GM12878 (cell line): Measurements from ENCODE around the gene GFOD2. TPM values are rescaled to one million over a fixed set of nuclear protein-coding genes. Genes with fewer than 3 reads are reported as not detected.

ENCODE experiments used
- BHLHE40 ChIP-seq, 2 experiments: fragments of 450-650 bp in 1 of 2; IDR thresholded peaks; 2 replicates each; pipeline ENCODE4 v1.6.1; 2011 to 2017; ENCODE audit warnings: low read depth in 2 of 2, borderline replicate concordance in 1 of 2, improper control_type of control experiment in 1 of 2, low read length in 1 of 2, mild to moderate bottlenecking in 1 of 2
- CBFB ChIP-seq: IDR thresholded peaks from 2 replicates; pipeline ENCODE4 v1.6.1; 2016; ENCODE audit warnings: antibody characterized with exemption, low read depth
- CBX5 ChIP-seq: sonication (generic); IDR thresholded peaks from 2 replicates; pipeline ENCODE4 v1.6.1; 2016; ENCODE audit warnings: low read depth, moderate library complexity, mild to moderate bottlenecking, inconsistent platforms
- CHD4 ChIP-seq: fragments of 200-600 bp; sonication (generic); IDR thresholded peaks from 2 replicates; pipeline ENCODE4 v1.6.1; 2016; ENCODE audit warnings: mild to moderate bottlenecking
- EGR1 ChIP-seq, 2 experiments: IDR thresholded peaks; 1 replicate in 1 of 2; 2 replicates in 1 of 2; pipeline ENCODE4 v1.6.1; 2011 to 2012; ENCODE audit warnings: low read depth in 2 of 2, low read length in 2 of 2, borderline replicate concordance in 1 of 2, mild to moderate bottlenecking in 1 of 2, moderate library complexity in 1 of 2
- ETV6 ChIP-seq, 2 experiments: fragments of 450-650 bp in 1 of 2; IDR thresholded peaks in 1 of 2; conservative IDR thresholded peaks in 1 of 2; 2 replicates each; pipeline ENCODE4 v1.6.1; 2014; ENCODE audit warnings: antibody characterized with exemption in 1 of 2, borderline replicate concordance in 1 of 2, low read depth in 1 of 2, mild to moderate bottlenecking in 1 of 2, moderate library complexity in 1 of 2
- HCFC1 ChIP-seq: fragments of 150-350 bp; IDR thresholded peaks from 2 replicates; pipeline ENCODE4 v1.6.1; 2014; ENCODE audit warnings: low read length
- IRF4 ChIP-seq: IDR thresholded peaks from 2 replicates; pipeline ENCODE4 v1.6.1; 2011; ENCODE audit warnings: low read depth, low read length
- MLLT1 ChIP-seq: fragments of 450-650 bp; IDR thresholded peaks from 2 replicates; pipeline ENCODE4 v1.6.1; 2016; ENCODE audit warnings: mild to moderate bottlenecking
- MTA3 ChIP-seq: IDR thresholded peaks from 2 replicates; pipeline ENCODE4 v1.6.1; 2012; ENCODE audit warnings: low read length, inconsistent platforms, borderline replicate concordance
- MYB ChIP-seq: fragments of 150-350 bp; IDR thresholded peaks from 2 replicates; pipeline ENCODE4 v1.6.1; 2014; ENCODE audit warnings: mild to moderate bottlenecking, low read depth, low read length, borderline replicate concordance
- NFIC ChIP-seq: IDR thresholded peaks from 2 replicates; pipeline ENCODE4 v1.6.1; 2012; ENCODE audit warnings: low read depth, mild to moderate bottlenecking, inconsistent platforms, low read length, moderate library complexity
- NKRF ChIP-seq: fragments of 450-650 bp; conservative IDR thresholded peaks from 2 replicates; pipeline ENCODE4 v1.6.1; 2017; ENCODE audit warnings: mild to moderate bottlenecking, moderate library complexity
- PAX5 ChIP-seq: IDR thresholded peaks from 2 replicates; pipeline ENCODE4 v1.6.1; 2011; ENCODE audit warnings: low read depth, low read length, borderline replicate concordance
- POLR2AphosphoS2 ChIP-seq: IDR thresholded peaks from 2 replicates; pipeline ENCODE4 v1.6.1; 2011; ENCODE audit warnings: low read depth, mild to moderate bottlenecking, low read length, improper control_type of control experiment, moderate library complexity
- RB1 ChIP-seq: fragments of 450-650 bp; formaldehyde crosslinking; IDR thresholded peaks from 2 replicates; pipeline ENCODE4 v1.6.1; 2017; ENCODE audit warnings: mild to moderate bottlenecking, borderline replicate concordance
- SIN3A ChIP-seq: IDR thresholded peaks from 2 replicates; pipeline ENCODE4 v1.6.1; 2012; ENCODE audit warnings: low read depth, low read length, improper control_type of control experiment
- STAT1 ChIP-seq: fragments of 450-650 bp; conservative IDR thresholded peaks from 2 replicates; pipeline ENCODE4 v1.6.1; 2014; ENCODE audit warnings: antibody characterized with exemption, mild to moderate bottlenecking
- TCF12 ChIP-seq: IDR thresholded peaks from 2 replicates; pipeline ENCODE4 v1.6.1; 2011; ENCODE audit warnings: low read depth, mild to moderate bottlenecking, low read length
- TCF3 ChIP-seq: IDR thresholded peaks from 2 replicates; pipeline ENCODE4 v1.6.1; 2012; ENCODE audit warnings: low read depth, mild to moderate bottlenecking, low read length, borderline replicate concordance; ENCODE audit not compliant: insufficient read depth
- YY1 ChIP-seq: IDR thresholded peaks from 2 replicates; pipeline ENCODE4 v1.6.1; 2011; ENCODE audit warnings: low read depth, mild to moderate bottlenecking, low read length
- polyA plus RNA-seq, 11 experiments: library from polyadenylated mRNA; depleted of rRNA in 4 of 11; unstranded in 6 of 11; stranded (reverse) in 5 of 11; fragments of >200 nt; fragmentation: Nextera tagmentation in 4 of 11; fragmentation: Illumina TruSeq in 1 of 11; extraction: Ambion mirVana in 4 of 11; extraction: Trizol in 1 of 11; gene quantifications; 1 replicate in 1 of 11; 2 replicates in 10 of 11; pipeline versions ENCODE4 v1.2.1 to v1.2.3, GENCODE V29; 2011 to 2016; ENCODE audit warnings: inconsistent platforms in 2 of 11, missing spikeins in 2 of 11, low read depth in 1 of 11
- total RNA-seq, 4 experiments: library from RNA; depleted of rRNA in 3 of 4; stranded (reverse); fragments of >200 nt in 3 of 4; fragmentation: Illumina TruSeq in 1 of 4; extraction: Trizol in 1 of 4; gene quantifications; 2 replicates each; pipeline versions ENCODE4 v1.2.1 to v1.2.3, GENCODE V29; 2013 to 2021

GFOD2 gene
- total and polyA plus RNA-seq, 10 of the 15 experiments (the other 5 are each of a cell fraction or from before 2014, with no cell fraction given) = 2.0 to 15.9 (median 12.0) TPM

GRCh38 chr16:67719778-67720144, 645 bp upstream of the GFOD2 start (continued):
- TF ChIP-seq MTA3 (0 out of 2 replicates have a peak, but pooled peaks have one; percentile 84), HCFC1 (no peak), TCF12 (no peak), IRF4 (0 out of 2 replicates have a peak, but pooled peaks have one; percentile 1), CBFB (no peak), CBX5 (no peak), NKRF (no peak), STAT1 (no peak), NFIC (no peak), BHLHE40 (IDR thresholded peaks at IDR 0.05; ENCODE audit: borderline replicate concordance in 1 of 2, low read depth in 2 of 2, low read length in 1 of 2) (peak in 1 of 2 experiments; percentile 16; a peak in 1 of 4 replicates), MYB (no peak), POLR2AphosphoS2 (0 out of 2 replicates have a peak, but pooled peaks have one; percentile 24), TCF3 (no peak), RB1 (no peak), PAX5 (no peak), ETV6 (conservative IDR thresholded peaks at IDR 0.05 in 1 of 2, IDR thresholded peaks at IDR 0.05 in 1 of 2; ENCODE audit: borderline replicate concordance in 1 of 2, low read depth in 1 of 2) (no peak), CHD4 (no peak), SIN3A (no peak), EGR1 (IDR thresholded peaks at IDR 0.05; ENCODE audit: borderline replicate concordance in 1 of 2, low read depth in 2 of 2, low read length in 2 of 2) (no peak), YY1 (no peak), MLLT1 (0 out of 2 replicates have a peak, but pooled peaks have one; percentile 10)
